HepG2 (cell line): ENCODE results near the gene CA9. TPM values are rescaled to one million over a fixed set of nuclear protein-coding genes. Genes with fewer than 3 reads are reported as not detected.
A peak's percentile ranks its signal among the peaks of the same experiment; 100 is the strongest.

Source experiments
- CHCHD3 ChIP-seq: sonication (generic); formaldehyde crosslinking; IDR thresholded peaks from 2 replicates; pipeline ENCODE4 v1.8.0; 2022; ENCODE audit warnings: mild to moderate bottlenecking, missing genetic modification reagents, moderate library complexity
- CSRNP1 ChIP-seq: sonication (generic); formaldehyde crosslinking; IDR thresholded peaks from 2 replicates; pipeline ENCODE4 v1.8.1; 2023; ENCODE audit warnings: mild to moderate bottlenecking, missing genetic modification reagents
- DRAP1 ChIP-seq: IDR thresholded peaks from 2 replicates; pipeline ENCODE4 v1.6.1; 2016; ENCODE audit warnings: missing genetic modification reagents, missing compliant biosample characterization
- GZF1 ChIP-seq: sonication (generic); formaldehyde crosslinking; IDR thresholded peaks from 2 replicates; pipeline ENCODE4 v1.5.1; 2020; ENCODE audit warnings: mild to moderate bottlenecking, missing genetic modification reagents
- MTF1 ChIP-seq: sonication (generic); formaldehyde crosslinking; IDR thresholded peaks from 2 replicates; pipeline ENCODE4 v1.5.0; 2020; ENCODE audit warnings: missing genetic modification reagents
- NKX3-1 ChIP-seq: sonication (generic); formaldehyde crosslinking; IDR thresholded peaks from 2 replicates; pipeline ENCODE4 v1.5.0; 2020; ENCODE audit warnings: missing genetic modification reagents
- PAF1 ChIP-seq: IDR thresholded peaks from 2 replicates; pipeline ENCODE4 v1.6.1; 2016; ENCODE audit warnings: missing genetic modification reagents, missing compliant biosample characterization
- RXRB ChIP-seq: IDR thresholded peaks from 2 replicates; pipeline ENCODE4 v1.6.1; 2016; ENCODE audit warnings: borderline replicate concordance, missing genetic modification reagents, missing compliant biosample characterization
- SAP130 ChIP-seq: IDR thresholded peaks from 2 replicates; pipeline ENCODE4 v1.6.1; 2016; ENCODE audit warnings: low read depth
- SIN3A ChIP-seq: IDR thresholded peaks from 2 replicates; pipeline ENCODE4 v1.6.1; 2011; ENCODE audit warnings: low read depth, mild to moderate bottlenecking, control low read depth, low read length, borderline replicate concordance
- SP5 ChIP-seq: IDR thresholded peaks from 2 replicates; pipeline ENCODE4 v1.6.1; 2016; ENCODE audit warnings: low read depth, borderline replicate concordance
- ZC3H4 ChIP-seq: sonication (generic); formaldehyde crosslinking; IDR thresholded peaks from 2 replicates; pipeline ENCODE4 v1.4.0; 2020; ENCODE audit warnings: missing genetic modification reagents, borderline replicate concordance
- ZFY ChIP-seq: sonication (generic); formaldehyde crosslinking; IDR thresholded peaks from 2 replicates; pipeline ENCODE4 v1.4.0; 2020; ENCODE audit warnings: missing genetic modification reagents
- ZNF124 ChIP-seq: sonication (generic); formaldehyde crosslinking; IDR thresholded peaks from 2 replicates; pipeline ENCODE4 v1.4.0; 2020; ENCODE audit warnings: missing genetic modification reagents
- ZNF605 ChIP-seq: sonication (generic); formaldehyde crosslinking; IDR thresholded peaks from 2 replicates; pipeline ENCODE4 v1.8.0; 2022; ENCODE audit warnings: mild to moderate bottlenecking, missing genetic modification reagents
- ZNF616 ChIP-seq: sonication (generic); formaldehyde crosslinking; IDR thresholded peaks from 2 replicates; pipeline ENCODE4 v1.5.0; 2020; ENCODE audit warnings: low read depth, mild to moderate bottlenecking, missing genetic modification reagents
- ZNF761 ChIP-seq: sonication (generic); formaldehyde crosslinking; conservative IDR thresholded peaks from 2 replicates; pipeline ENCODE4 v1.4.0; 2020; ENCODE audit warnings: mild to moderate bottlenecking, missing genetic modification reagents
- polyA plus RNA-seq, 8 experiments: library from polyadenylated mRNA; depleted of rRNA in 3 of 8; stranded (reverse) in 7 of 8; unstranded in 1 of 8; fragments of >200 nt; fragmentation: Illumina TruSeq in 4 of 8; extraction: Trizol in 4 of 8; gene quantifications; 2 replicates each; pipeline versions ENCODE4 v1.2.1 to v1.2.3, GENCODE V29; 2011 to 2016; ENCODE audit warnings: low read depth in 4 of 8, missing spikeins in 1 of 8, mixed read lengths in 1 of 8; ENCODE audit not compliant: insufficient read depth in 1 of 8
- total RNA-seq, 5 experiments: library from RNA; depleted of rRNA; stranded (reverse); fragments of >200 nt; fragmentation: Illumina TruSeq; extraction: Trizol; gene quantifications; 2 replicates each; pipeline ENCODE4 v1.2.3, GENCODE V29; 2016; ENCODE audit warnings: low read depth in 1 of 5
- TF ChIP-seq, protein P1 (sequence below): sonication (generic); formaldehyde crosslinking; IDR thresholded peaks from 2 replicates; pipeline ENCODE4 v1.4.0; 2020; ENCODE audit warnings: mild to moderate bottlenecking, missing genetic modification reagents
- TF ChIP-seq, protein P2 (sequence below): sonication (generic); formaldehyde crosslinking; IDR thresholded peaks from 2 replicates; pipeline ENCODE4 v1.4.0; 2020; ENCODE audit warnings: missing genetic modification reagents, borderline replicate concordance
- TF ChIP-seq, protein P3 (sequence below): sonication (generic); formaldehyde crosslinking; IDR thresholded peaks from 2 replicates; pipeline ENCODE4 v1.5.0; 2020; ENCODE audit warnings: missing genetic modification reagents
- TF ChIP-seq, protein P4 (sequence below): sonication (generic); formaldehyde crosslinking; IDR thresholded peaks from 2 replicates; pipeline ENCODE4 v1.5.0; 2020; ENCODE audit warnings: missing genetic modification reagents

Gene CA9
- total and polyA plus RNA-seq, 2 of the 13 experiments (the other 11 are each of a cell fraction or from before 2014, with no cell fraction given) = 0.13 to 152 TPM

GRCh38 chr9:35673132-35674024 is at the start of gene CA9 (continued):
- peak; percentile 45; the same call in 1 of the 2 replicates for TF ChIP-seq CSRNP1
- TF ChIP-seq, protein P1, sequence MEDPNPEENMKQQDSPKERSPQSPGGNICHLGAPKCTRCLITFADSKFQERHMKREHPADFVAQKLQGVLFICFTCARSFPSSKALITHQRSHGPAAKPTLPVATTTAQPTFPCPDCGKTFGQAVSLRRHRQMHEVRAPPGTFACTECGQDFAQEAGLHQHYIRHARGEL = no peak
- no peak for TF ChIP-seq ZNF616 (CRISPR knock-in tag)
- TF ChIP-seq ZNF605 (CRISPR knock-in tag) = peak; percentile 50; the same call in 1 of the 2 replicates
- TF ChIP-seq SP5 (CRISPR knock-in tag) = no peak
- TF ChIP-seq CHCHD3 (CRISPR knock-in tag) = no peak
- no peak for TF ChIP-seq ZNF124
- 0 out of 2 replicates have a peak, but pooled peaks have one; percentile 18 for TF ChIP-seq DRAP1 (CRISPR knock-in tag)
- TF ChIP-seq ZFY = 0 out of 2 replicates have a peak, but pooled peaks have one; percentile 31
- peak; percentile 58 for TF ChIP-seq SAP130 (CRISPR knock-in tag)
- TF ChIP-seq, protein P2, sequence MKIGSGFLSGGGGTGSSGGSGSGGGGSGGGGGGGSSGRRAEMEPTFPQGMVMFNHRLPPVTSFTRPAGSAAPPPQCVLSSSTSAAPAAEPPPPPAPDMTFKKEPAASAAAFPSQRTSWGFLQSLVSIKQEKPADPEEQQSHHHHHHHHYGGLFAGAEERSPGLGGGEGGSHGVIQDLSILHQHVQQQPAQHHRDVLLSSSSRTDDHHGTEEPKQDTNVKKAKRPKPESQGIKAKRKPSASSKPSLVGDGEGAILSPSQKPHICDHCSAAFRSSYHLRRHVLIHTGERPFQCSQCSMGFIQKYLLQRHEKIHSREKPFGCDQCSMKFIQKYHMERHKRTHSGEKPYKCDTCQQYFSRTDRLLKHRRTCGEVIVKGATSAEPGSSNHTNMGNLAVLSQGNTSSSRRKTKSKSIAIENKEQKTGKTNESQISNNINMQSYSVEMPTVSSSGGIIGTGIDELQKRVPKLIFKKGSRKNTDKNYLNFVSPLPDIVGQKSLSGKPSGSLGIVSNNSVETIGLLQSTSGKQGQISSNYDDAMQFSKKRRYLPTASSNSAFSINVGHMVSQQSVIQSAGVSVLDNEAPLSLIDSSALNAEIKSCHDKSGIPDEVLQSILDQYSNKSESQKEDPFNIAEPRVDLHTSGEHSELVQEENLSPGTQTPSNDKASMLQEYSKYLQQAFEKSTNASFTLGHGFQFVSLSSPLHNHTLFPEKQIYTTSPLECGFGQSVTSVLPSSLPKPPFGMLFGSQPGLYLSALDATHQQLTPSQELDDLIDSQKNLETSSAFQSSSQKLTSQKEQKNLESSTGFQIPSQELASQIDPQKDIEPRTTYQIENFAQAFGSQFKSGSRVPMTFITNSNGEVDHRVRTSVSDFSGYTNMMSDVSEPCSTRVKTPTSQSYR (CRISPR knock-in tag) = peak; percentile 72; the same call in 1 of the 2 replicates
- no peak for TF ChIP-seq NKX3-1 (CRISPR knock-in tag)
- no peak for TF ChIP-seq SIN3A
- peak; percentile 61; the same call in 1 of the 2 replicates for TF ChIP-seq GZF1 (CRISPR knock-in tag)
- 0 out of 2 replicates have a peak, but pooled peaks have one; percentile 62 for TF ChIP-seq ZNF761 (CRISPR knock-in tag)
- TF ChIP-seq, protein P3, sequence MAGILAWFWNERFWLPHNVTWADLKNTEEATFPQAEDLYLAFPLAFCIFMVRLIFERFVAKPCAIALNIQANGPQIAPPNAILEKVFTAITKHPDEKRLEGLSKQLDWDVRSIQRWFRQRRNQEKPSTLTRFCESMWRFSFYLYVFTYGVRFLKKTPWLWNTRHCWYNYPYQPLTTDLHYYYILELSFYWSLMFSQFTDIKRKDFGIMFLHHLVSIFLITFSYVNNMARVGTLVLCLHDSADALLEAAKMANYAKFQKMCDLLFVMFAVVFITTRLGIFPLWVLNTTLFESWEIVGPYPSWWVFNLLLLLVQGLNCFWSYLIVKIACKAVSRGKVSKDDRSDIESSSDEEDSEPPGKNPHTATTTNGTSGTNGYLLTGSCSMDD (CRISPR knock-in tag) = no peak
- no peak for TF ChIP-seq MTF1 (CRISPR knock-in tag)
- TF ChIP-seq PAF1 (CRISPR knock-in tag) = no peak
- TF ChIP-seq, protein P4, sequence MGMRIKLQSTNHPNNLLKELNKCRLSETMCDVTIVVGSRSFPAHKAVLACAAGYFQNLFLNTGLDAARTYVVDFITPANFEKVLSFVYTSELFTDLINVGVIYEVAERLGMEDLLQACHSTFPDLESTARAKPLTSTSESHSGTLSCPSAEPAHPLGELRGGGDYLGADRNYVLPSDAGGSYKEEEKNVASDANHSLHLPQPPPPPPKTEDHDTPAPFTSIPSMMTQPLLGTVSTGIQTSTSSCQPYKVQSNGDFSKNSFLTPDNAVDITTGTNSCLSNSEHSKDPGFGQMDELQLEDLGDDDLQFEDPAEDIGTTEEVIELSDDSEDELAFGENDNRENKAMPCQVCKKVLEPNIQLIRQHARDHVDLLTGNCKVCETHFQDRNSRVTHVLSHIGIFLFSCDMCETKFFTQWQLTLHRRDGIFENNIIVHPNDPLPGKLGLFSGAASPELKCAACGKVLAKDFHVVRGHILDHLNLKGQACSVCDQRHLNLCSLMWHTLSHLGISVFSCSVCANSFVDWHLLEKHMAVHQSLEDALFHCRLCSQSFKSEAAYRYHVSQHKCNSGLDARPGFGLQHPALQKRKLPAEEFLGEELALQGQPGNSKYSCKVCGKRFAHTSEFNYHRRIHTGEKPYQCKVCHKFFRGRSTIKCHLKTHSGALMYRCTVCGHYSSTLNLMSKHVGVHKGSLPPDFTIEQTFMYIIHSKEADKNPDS (CRISPR knock-in tag) = 0 out of 2 replicates have a peak, but pooled peaks have one; percentile 55
- no peak for TF ChIP-seq ZC3H4
- TF ChIP-seq RXRB (CRISPR knock-in tag) = peak; percentile 27; the same call in 1 of the 2 replicates
